ENCODE data around the gene ARL17A.
"Not testable (repeated sequence)": the region's sequence is repeated elsewhere in the genome, so short reads cannot be mapped to it uniquely, and the experiment has no call there.

Gene ARL17A

DNA sequence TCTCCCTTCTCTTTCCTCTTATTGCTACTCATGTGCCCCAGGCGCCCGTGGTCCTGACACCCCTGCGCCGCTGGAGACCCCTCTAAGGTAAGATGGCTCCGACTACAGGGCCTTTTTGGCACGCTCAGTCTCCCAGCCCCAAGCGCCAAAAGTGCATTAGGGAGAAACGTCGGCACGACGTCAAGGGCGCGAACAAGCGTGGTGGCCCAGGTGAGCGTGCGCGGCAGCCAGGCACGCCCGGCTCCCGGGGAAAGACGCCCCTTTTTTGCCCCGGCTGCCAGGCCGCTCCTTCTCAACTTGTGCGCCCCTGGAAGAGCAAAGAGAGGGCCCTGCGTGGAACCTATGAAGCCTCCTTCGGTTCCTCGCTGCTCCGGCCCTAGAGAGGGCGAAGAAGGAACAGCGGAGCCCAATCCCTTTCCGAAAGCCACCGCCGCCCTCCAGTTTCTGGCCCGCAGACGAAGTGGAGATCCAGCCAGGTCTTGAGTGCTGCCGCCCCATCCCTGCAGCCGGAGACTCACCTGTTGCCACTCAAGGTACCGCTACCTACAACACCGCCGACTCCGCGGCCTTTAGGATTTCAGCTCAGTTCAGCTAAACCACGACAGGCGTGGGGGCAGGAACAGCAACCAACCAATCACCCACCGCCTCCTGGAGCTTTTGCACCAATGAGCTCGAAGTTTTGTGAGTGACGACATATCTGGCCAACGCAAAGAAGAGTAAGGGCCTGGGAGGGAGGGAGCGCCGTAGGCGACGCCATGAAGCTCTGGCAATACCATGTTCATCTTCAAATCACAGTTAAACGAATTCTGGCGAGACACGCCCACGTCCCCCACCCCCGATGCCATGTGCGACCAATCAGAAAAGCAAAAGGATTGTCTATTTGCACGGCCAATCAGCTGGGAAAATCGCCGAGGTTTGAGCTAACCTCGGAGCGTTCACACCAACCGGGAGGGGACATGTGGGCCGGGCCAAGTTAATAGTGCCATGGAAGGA lies at the start of gene ARL17A:
Gene ARL17A (minus strand): TSS at position 609 of the 993 bp plus-strand sequence. CDS start 3,369 bp downstream, outside the sequence.
- H3K4me3 ChIP-seq (ENCODE audit: low read depth, low read length): not testable (repeated sequence)

DNA sequence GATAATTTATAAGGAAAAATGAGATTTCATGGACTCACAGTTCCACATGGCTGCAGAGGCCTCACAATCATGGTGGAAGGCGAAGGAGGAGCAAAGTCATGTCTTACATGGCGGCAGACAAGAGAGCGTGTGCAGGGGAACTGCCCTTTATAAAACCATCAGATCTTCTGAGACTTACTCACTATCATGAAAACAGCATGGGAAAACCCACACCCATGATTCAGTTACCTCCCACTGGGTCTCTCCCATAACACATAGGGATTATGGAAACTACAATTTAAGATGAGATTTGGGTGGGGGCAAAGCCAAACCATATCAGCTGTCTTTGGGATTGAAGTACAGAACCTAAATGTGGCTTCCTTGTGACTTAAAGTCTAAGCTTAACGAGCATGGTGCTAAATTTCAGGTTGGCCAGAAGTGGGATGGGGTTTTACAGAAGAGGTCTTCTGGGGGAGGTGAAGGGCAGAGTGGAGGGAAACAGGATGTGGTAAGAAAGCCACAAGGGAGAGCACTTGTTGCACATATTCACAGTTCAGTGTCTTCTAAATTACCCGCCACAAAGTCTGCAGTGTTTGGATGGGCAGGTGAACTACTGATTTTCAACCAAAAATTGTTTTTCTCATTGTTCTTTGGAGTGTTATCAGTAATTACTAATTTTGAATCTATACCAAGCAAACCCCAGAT lies 49.4 kb upstream of the ARL17A start:
- H3K4me3 ChIP-seq (ENCODE audit: low read depth, low read length): not testable (repeated sequence)

DNA sequence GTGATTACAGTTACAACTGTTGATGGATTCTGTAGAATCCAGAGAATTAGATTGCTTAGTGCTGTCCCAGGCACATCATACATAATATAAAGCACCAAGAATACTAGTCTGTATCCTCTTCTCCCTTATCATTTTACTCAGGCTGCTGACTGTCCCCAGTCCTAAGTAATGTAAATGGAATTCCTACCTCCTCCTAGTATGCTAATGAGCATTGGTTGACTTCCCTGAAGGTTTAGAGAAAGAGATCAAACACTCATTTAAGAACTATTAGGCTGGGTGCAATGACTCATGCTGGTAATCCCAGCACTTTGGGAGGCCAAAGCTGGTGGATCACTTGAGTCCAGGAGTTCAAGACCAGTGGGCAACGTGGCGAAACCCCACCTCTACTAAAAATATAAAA lies 48.0 kb upstream of the ARL17A start:
- not testable (repeated sequence) for H3K4me3 ChIP-seq (ENCODE audit: low read depth, low read length)

DNA sequence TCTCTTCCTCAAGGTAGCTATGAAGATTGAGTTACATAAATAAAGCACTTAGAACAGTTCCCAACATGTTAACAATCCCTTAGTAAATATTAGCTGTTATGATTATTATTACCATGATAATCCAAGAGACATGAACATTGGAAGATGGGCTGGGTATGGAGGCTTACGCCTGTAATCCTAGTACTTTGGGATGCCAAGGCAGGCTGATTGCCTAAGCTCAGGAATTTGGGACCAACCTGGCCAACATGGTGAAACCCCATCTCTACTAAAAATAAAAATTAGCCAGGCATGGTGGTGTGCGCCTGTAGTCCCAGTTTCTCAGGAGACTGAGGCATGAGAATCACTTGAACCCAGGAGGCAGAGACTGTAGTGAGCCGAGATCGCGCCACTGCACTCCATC lies 45.2 kb upstream of the ARL17A start:
- not testable (repeated sequence) for H3K4me3 ChIP-seq (ENCODE audit: low read depth, low read length)

DNA sequence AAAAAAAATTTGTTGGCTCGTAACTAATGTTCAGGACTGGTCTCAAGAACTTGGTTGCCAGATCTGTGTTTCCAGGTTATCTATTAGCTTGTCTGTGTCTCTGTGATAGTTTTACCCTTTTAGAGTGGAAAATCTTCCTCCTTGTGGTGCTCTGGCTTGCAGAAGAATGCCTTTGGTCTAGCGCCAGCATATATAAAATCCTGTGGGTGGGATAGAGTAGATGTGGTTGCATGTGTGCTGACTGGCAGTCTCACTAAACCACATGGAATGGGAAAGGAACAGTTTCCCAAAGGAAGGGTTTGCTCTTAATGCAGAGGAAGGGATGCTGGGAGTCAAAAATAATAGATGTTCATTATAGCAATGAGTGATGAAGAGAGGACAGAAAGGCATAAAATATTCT lies 44.3 kb upstream of the ARL17A start:
- not testable (repeated sequence) for H3K4me3 ChIP-seq (ENCODE audit: low read depth, low read length)

GRCh38 chr17:46618975-46619374 lies 39.5 kb upstream of the ARL17A start:
- H3K4me3 ChIP-seq (ENCODE audit: low read depth, low read length): not testable (repeated sequence)

- not testable (repeated sequence) for H3K4me3 ChIP-seq (ENCODE audit: low read depth, low read length)
These were observed 37.6 kb upstream of the ARL17A start for GRCh38 chr17:46617121-46617520.

DNA sequence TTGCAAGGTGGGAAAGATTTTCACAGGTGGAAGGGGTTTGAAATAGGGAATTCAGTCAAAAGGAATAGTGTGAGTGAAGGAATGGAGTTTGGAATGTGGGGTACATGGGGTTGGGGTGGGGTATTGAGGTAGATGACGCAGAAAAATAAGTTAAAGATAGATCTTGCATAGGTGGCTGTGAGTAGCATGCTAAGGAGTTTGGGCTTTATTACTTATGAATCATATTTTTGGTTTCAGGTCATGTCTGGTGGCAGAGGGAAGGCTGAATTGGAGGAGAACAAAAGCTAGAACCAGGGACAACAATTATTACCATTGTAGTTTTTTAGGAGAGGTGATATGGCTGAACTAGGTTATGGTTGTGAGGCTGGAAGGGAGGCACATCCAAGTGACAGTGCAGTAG lies 34.4 kb upstream of the ARL17A start:
- H3K4me3 ChIP-seq (ENCODE audit: low read depth, low read length): not testable (repeated sequence)

- H3K4me3 ChIP-seq (ENCODE audit: low read depth, low read length): not testable (repeated sequence)
These were observed 31.8 kb upstream of the ARL17A start for GRCh38 chr17:46611304-46611703.

DNA sequence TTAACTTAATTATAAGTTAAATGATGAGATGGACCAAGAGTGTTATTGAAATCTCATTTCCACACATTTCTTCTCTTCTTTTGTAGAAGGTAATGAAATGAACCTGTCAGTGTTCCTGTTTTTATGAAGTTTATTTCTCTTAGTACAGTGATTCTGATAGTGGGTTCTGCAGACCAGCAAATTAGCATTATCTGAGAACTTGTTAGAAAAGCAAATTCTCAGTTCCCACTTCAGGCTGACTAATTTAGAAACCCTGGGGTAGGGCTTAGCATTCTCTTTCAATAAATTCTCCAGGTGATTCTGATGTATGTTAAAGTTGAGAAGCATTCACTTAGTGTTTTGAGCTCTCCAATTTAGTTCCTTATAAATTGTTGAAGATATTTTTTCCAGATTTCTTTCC lies 23.6 kb upstream of the ARL17A start:
- H3K4me3 ChIP-seq (ENCODE audit: low read depth, low read length): not testable (repeated sequence)

DNA sequence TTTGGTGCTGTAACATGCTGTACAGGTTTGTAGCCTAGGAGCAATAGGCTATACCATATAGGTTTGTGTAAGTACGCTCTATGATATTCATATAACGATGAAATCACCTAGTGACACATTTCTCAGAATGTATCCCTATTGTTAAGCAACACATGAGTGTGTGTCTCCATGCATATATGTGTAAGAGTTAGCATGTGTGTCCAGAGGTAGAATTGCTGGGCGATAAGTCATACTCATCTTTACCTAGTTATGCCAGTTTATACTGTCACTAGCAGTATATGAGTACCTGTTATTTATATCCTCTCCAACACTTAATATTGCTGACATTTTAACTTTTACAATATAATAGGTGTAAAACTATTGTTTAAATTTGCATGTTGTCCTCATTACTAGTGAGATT lies 21.3 kb upstream of the ARL17A start:
- H3K4me3 ChIP-seq (ENCODE audit: low read depth, low read length): not testable (repeated sequence)

DNA sequence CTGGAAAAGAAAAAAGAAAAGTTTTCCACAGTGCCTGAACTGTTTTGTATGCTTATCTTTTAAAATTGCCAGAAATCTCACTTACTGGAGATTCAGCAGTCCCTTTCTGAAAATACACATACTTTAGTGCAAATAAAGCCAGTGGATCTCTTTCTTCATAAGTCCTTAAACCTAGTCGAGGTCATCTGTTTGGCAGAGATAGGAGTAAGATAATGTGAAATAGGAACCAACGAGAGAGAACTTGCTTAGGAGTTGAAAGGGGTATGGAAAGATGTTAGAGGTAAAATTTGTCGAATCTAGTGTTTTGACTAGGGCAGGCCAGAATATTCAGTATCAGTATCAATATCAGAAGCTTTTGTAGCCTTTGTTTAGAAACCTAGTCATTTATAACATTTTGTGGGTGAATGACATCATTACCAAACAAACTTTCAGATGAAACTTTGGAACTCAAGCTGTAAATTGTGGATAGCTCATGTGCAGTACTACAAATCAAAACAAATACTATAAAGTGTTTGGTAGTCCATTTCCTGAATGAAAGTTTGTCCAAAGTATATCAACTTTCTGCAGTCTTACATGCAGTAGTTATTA lies 18.9 kb upstream of the ARL17A start:
- H3K4me3 ChIP-seq (ENCODE audit: low read depth, low read length): not testable (repeated sequence)

GRCh38 chr17:46591332-46591731 lies 11.8 kb upstream of the ARL17A start:
- H3K4me3 ChIP-seq (ENCODE audit: low read depth, low read length): not testable (repeated sequence)

DNA sequence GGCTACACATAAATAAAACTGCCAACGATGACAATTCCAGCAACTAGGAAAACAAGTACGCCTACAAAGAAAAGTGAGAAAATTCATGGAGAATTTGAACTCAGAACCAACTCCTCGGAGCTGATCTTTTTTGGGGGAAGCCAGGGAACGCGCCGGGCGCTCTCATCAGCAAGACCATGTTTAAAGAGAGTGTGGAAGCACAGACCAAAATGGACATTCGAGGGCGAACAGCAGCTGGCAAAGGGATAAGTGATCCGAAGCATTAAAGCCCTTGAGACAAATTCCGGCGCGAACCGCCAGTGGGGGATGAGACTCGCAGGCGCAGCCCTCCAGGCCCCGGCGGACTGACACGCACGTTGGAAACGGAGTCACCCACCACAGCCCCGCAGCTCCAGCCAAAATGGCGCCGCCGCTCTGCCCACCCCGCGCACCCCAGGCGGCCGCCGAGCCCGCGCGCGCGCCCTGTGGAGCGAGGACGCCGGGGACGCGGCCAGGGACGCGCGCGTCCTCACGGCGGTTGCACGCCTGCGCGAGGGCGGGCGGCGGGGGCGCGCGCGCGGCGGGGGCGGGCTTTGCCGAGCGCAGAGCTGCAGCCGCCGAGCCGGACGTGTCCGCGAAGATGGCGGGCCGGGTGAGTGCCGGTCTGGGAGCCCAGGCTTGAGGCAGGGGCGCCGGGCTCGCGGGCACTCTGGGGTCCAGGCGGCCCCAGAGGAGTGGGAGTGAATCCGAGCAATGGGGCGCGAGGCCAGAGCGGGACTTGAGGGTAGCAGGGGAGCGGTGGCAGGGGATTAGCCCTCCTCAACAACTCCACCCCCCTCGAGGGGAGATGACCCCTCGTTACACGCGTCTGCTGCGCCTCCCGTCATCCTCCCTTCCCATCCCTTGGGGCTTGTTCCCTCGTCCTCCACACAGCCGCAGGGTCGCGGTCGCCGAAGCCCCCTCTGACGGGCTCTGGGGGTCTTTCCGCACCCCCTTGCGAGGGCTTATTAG lies 11.0 kb upstream of the ARL17A start, which contains the start of gene NSF:
Gene NSF (plus strand): TSS at position 513 of the 990 bp plus-strand sequence. CDS start 107 bp downstream, at position 620.
- not testable (repeated sequence) for H3K4me3 ChIP-seq (ENCODE audit: low read depth, low read length)

- H3K4me3 ChIP-seq (ENCODE audit: low read depth, low read length): not testable (repeated sequence)
These were observed 6.0 kb upstream of the ARL17A start for GRCh38 chr17:46585444-46585843.

GRCh38 chr17:46580082-46580481 lies 591 bp upstream of the ARL17A start:
- not testable (repeated sequence) for H3K4me3 ChIP-seq (ENCODE audit: low read depth, low read length)

GRCh38 chr17:46571796-46572195 lies 7.7 kb downstream of the ARL17A start:
- H3K4me3 ChIP-seq (ENCODE audit: low read depth, low read length): not testable (repeated sequence)

DNA sequence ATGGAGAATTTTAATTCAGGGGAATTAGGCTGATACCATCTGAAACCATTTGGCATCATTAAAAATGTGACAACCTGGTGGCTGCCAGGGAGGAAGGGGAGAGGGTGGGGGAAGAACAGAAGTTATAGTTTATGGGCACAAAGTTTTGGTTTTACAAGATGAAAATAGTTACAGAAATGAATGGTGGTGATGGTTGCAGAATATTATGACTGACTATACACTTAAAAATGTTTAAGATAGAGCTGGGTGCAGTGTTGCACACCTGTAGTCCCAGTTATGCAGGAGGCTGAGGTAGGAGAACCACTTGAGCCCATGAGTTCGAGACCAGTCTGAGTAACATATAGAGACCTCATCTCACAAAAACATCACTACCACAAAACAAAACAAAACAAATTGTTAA lies 12.5 kb downstream of the ARL17A start:
- not testable (repeated sequence) for H3K4me3 ChIP-seq (ENCODE audit: low read depth, low read length)

DNA sequence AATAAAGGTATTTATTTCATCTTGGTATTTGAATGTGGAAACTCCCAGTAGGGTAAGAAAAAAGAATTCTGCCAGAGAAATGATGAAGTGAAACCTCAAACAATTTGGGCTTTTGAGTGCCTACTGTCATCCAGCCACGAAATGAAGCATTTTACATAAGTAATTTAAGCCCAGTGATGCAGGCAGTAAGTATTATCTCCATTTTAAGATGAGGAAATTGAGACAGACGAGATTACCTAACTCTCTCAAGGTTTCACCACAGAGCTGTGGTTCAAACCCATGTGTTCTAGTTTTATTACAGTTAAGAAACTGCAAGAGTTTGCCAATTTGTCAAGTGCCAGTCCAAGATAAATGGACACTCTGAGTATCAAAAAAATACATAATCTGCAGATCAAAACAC lies 13.2 kb downstream of the ARL17A start:
- not testable (repeated sequence) for H3K4me3 ChIP-seq (ENCODE audit: low read depth, low read length)

DNA sequence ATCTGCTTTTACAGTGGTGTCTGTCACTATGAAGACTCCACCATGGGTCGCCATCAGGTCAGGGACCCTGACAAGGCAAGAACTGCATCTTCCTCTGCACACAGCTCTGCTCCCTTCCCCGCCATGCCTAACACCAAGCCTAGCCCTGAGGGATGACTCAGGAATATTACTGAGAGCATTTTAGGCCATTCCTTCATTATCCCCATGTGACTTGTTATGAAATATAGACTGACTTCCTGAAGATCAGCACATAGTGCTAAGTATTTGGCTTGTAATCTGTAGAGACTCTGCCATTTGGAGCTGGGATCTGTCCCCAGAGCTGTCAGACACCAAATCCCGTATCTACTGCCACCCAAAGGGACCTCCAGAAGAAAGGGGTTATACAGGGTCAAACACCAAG lies 19.4 kb downstream of the ARL17A start:
- H3K4me3 ChIP-seq (ENCODE audit: low read depth, low read length): not testable (repeated sequence)

Data from WI38 (cell line).